Measurements from ENCODE around the gene TLDC2. TPM values are rescaled to one million over a fixed set of nuclear protein-coding genes. Genes with fewer than 3 reads are reported as not detected.

The TLDC2 gene
- total and polyA plus RNA-seq, 2 experiments from 2014 or later, result 0.68 to 1.6 TPM

GRCh38 chr20:36866681-36867495 lies 9.1 kb upstream of the TLDC2 start:
- peaks cover 3% of the 10 kb centered on the region for H4K20me1 ChIP-seq (ENCODE audit: insufficient read depth, poor library complexity, severe bottlenecking)
- no peak overlapping the region for H3K4me2 ChIP-seq
- TF ChIP-seq EZH2 (IDR thresholded peaks at IDR 0.05; ENCODE audit: borderline replicate concordance) (no peak), EZH2phosphoT487 (IDR thresholded peaks at IDR 0.05; ENCODE audit: low read depth, severe bottlenecking, unreplicated experiment) (no peak)
- TF ChIP-seq, protein P1, sequence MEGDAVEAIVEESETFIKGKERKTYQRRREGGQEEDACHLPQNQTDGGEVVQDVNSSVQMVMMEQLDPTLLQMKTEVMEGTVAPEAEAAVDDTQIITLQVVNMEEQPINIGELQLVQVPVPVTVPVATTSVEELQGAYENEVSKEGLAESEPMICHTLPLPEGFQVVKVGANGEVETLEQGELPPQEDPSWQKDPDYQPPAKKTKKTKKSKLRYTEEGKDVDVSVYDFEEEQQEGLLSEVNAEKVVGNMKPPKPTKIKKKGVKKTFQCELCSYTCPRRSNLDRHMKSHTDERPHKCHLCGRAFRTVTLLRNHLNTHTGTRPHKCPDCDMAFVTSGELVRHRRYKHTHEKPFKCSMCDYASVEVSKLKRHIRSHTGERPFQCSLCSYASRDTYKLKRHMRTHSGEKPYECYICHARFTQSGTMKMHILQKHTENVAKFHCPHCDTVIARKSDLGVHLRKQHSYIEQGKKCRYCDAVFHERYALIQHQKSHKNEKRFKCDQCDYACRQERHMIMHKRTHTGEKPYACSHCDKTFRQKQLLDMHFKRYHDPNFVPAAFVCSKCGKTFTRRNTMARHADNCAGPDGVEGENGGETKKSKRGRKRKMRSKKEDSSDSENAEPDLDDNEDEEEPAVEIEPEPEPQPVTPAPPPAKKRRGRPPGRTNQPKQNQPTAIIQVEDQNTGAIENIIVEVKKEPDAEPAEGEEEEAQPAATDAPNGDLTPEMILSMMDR (IDR thresholded peaks at IDR 0.05; ENCODE audit: poor library complexity), result no peak
- DNase-seq (ENCODE audit: low spot score), result no peak
- H3K27ac ChIP-seq, result no peak overlapping the region
- H3K4me3 ChIP-seq, result no peak overlapping the region
- no peaks in the 10 kb centered on the region for H3K36me3 ChIP-seq (replicated peaks; ENCODE audit: insufficient read depth, low read depth)
- H2AFZ ChIP-seq, result no peak overlapping the region
- H3K9me2 ChIP-seq (replicated peaks; ENCODE audit: insufficient read depth), result no peaks in the 10 kb centered on the region
- 94% methylated on average over 8 of the region's 8 CpGs for WGBS (ENCODE audit: low lambda C conversion rate, missing lambda C conversion rate)
- H3K79me2 ChIP-seq, result peaks cover 9% of the 10 kb centered on the region
- peaks cover 7% of the 10 kb centered on the region for H3K4me1 ChIP-seq (ENCODE audit: insufficient read depth)
- no peaks in the 10 kb centered on the region for H3K9me3 ChIP-seq (ENCODE audit: low read depth)
- no peaks in the 10 kb centered on the region for H3K27me3 ChIP-seq

- WGBS (ENCODE audit: low lambda C conversion rate, missing lambda C conversion rate), result 79% methylated on average over 16 of the region's 16 CpGs
- no peak for DNase-seq (ENCODE audit: low spot score)
- Histone ChIP-seq H3K4me1 (ENCODE audit: insufficient read depth) (peaks cover 4% of the 10 kb centered on the region), H3K9me2 (replicated peaks; ENCODE audit: insufficient read depth) (no peaks in the 10 kb centered on the region), H3K4me3 (no peak overlapping the region), H3K4me2 (no peak overlapping the region), H3K9me3 (ENCODE audit: low read depth) (no peaks in the 10 kb centered on the region), H4K20me1 (ENCODE audit: insufficient read depth, poor library complexity, severe bottlenecking) (no peaks in the 10 kb centered on the region), H2AFZ (no peak overlapping the region), H3K79me2 (no peaks in the 10 kb centered on the region), H3K27ac (no peak overlapping the region), H3K36me3 (replicated peaks; ENCODE audit: insufficient read depth, low read depth) (no peaks in the 10 kb centered on the region), H3K27me3 (no peaks in the 10 kb centered on the region)
- TF ChIP-seq EZH2 (IDR thresholded peaks at IDR 0.05; ENCODE audit: borderline replicate concordance), result no peak
- TF ChIP-seq, protein P1 (IDR thresholded peaks at IDR 0.05; ENCODE audit: poor library complexity), result no peak
- no peak for TF ChIP-seq EZH2phosphoT487 (IDR thresholded peaks at IDR 0.05; ENCODE audit: low read depth, severe bottlenecking, unreplicated experiment)
Observed at GRCh38 chr20:36871640-36872570, 4.0 kb upstream of the TLDC2 start.

- Histone ChIP-seq H3K27ac (no peak overlapping the region), H4K20me1 (ENCODE audit: insufficient read depth, poor library complexity, severe bottlenecking) (no peaks in the 10 kb centered on the region), H3K36me3 (replicated peaks; ENCODE audit: insufficient read depth, low read depth) (no peaks in the 10 kb centered on the region), H3K4me3 (no peak overlapping the region), H3K9me2 (replicated peaks; ENCODE audit: insufficient read depth) (no peaks in the 10 kb centered on the region), H2AFZ (no peak overlapping the region), H3K9me3 (ENCODE audit: low read depth) (no peaks in the 10 kb centered on the region), H3K27me3 (no peaks in the 10 kb centered on the region), H3K4me2 (no peak overlapping the region), H3K4me1 (ENCODE audit: insufficient read depth) (peaks cover 4% of the 10 kb centered on the region), H3K79me2 (no peaks in the 10 kb centered on the region)
- 73% methylated on average over 5 of the region's 5 CpGs for WGBS (ENCODE audit: low lambda C conversion rate, missing lambda C conversion rate)
- DNase-seq (ENCODE audit: low spot score), result no peak
- TF ChIP-seq EZH2 (IDR thresholded peaks at IDR 0.05; ENCODE audit: borderline replicate concordance), result no peak
- TF ChIP-seq EZH2phosphoT487 (IDR thresholded peaks at IDR 0.05; ENCODE audit: low read depth, severe bottlenecking, unreplicated experiment), result no peak
- TF ChIP-seq, protein P1 (IDR thresholded peaks at IDR 0.05; ENCODE audit: poor library complexity), result no peak
Observed at GRCh38 chr20:36872852-36873251, 3.1 kb upstream of the TLDC2 start.

Measured in hepatocyte (in vitro differentiated cells).